Glomerular visceral epithelial cell (primary cell): ENCODE data around the gene ADAMTSL4.
"Not testable (repeated sequence)": the region's sequence is repeated elsewhere in the genome, so short reads cannot be mapped to it uniquely, and the experiment has no call there.

Source experiments
- DNase-seq: peaks from one replicate; pipeline ENCODE4 v3.0.0-alpha.2; 2016; ENCODE audit errors: extremely low spot score

Gene ADAMTSL4

GRCh38 chr1:150555198-150555970 is 6.2 kb downstream of the ADAMTSL4 start:
- DNase-seq = no peak

- no peak for DNase-seq
Measured at GRCh38 chr1:150555971-150556865, 7.0 kb downstream of the ADAMTSL4 start.

GRCh38 chr1:150557065-150557600 is 7.9 kb downstream of the ADAMTSL4 start:
- no peak for DNase-seq

GRCh38 chr1:150557813-150558212 is 8.6 kb downstream of the ADAMTSL4 start:
- DNase-seq = no peak

GRCh38 chr1:150558303-150558704 is 9.1 kb downstream of the ADAMTSL4 start:
- no peak for DNase-seq

GRCh38 chr1:150558761-150559655 is 9.8 kb downstream of the ADAMTSL4 start:
- DNase-seq = no peak

GRCh38 chr1:150559656-150560010 is 10.4 kb downstream of the ADAMTSL4 start:
- no peak for DNase-seq

GRCh38 chr1:150560011-150560438 is 10.8 kb downstream of the ADAMTSL4 start:
- DNase-seq = peak; percentile 68

- DNase-seq = peak; percentile 88
Measured at GRCh38 chr1:150560576-150561253, 11.5 kb downstream of the ADAMTSL4 start.

GRCh38 chr1:150561254-150561973 is 12.2 kb downstream of the ADAMTSL4 start:
- DNase-seq = peak; percentile 99

GRCh38 chr1:150561974-150562445 is 12.8 kb downstream of the ADAMTSL4 start:
- peak; percentile 95 for DNase-seq

- DNase-seq = no peak
Measured at GRCh38 chr1:150562446-150563339, 13.5 kb downstream of the ADAMTSL4 start.

- peak; percentile 81 for DNase-seq
Measured at GRCh38 chr1:150563340-150564038, 14.3 kb downstream of the ADAMTSL4 start.

GRCh38 chr1:150564051-150564991 is 15.1 kb downstream of the ADAMTSL4 start:
- DNase-seq = no peak

GRCh38 chr1:150565240-150565991 is 16.2 kb downstream of the ADAMTSL4 start:
- DNase-seq = not testable (repeated sequence)

- no peak for DNase-seq
Measured at GRCh38 chr1:150566589-150567340, 17.6 kb downstream of the ADAMTSL4 start.
